WTC11 (cell line): ENCODE results near the gene STPG4.

Source experiments
- ATF6 ChIP-seq: sonication (generic); formaldehyde crosslinking; IDR thresholded peaks from 2 replicates; pipeline ENCODE4 v1.8.1; 2023; ENCODE audit warnings: mild to moderate bottlenecking, missing genetic modification reagents
- CREM ChIP-seq: sonication (generic); formaldehyde crosslinking; IDR thresholded peaks from 2 replicates; pipeline ENCODE4 v1.8.1; 2022; ENCODE audit warnings: mild to moderate bottlenecking, missing genetic modification reagents, moderate library complexity
- CTCF ChIP-seq: fragments of 200-600 bp; IDR thresholded peaks from 2 replicates; pipeline ENCODE4 v1.8.0; 2022; ENCODE audit warnings: antibody characterized with exemption
- E2F5 ChIP-seq: sonication (generic); formaldehyde crosslinking; IDR thresholded peaks from 2 replicates; pipeline ENCODE4 v1.8.1; 2022; ENCODE audit warnings: mild to moderate bottlenecking, moderate library complexity, missing genetic modification reagents
- ETV6 ChIP-seq: sonication (generic); formaldehyde crosslinking; IDR thresholded peaks from 2 replicates; pipeline ENCODE4 v1.8.1; 2022; ENCODE audit warnings: mild to moderate bottlenecking, missing genetic modification reagents
- FOXK1 ChIP-seq: sonication (generic); formaldehyde crosslinking; IDR thresholded peaks from 2 replicates; pipeline ENCODE4 v1.8.0; 2022; ENCODE audit warnings: mild to moderate bottlenecking, moderate library complexity, missing genetic modification reagents
- IRF1 ChIP-seq: sonication (generic); formaldehyde crosslinking; IDR thresholded peaks from 2 replicates; pipeline ENCODE4 v1.8.0; 2023; ENCODE audit warnings: missing genetic modification reagents
- NR2C2 ChIP-seq: sonication (generic); formaldehyde crosslinking; IDR thresholded peaks from 2 replicates; pipeline ENCODE4 v1.8.0; 2022; ENCODE audit warnings: mild to moderate bottlenecking, missing genetic modification reagents
- TEAD4 ChIP-seq: sonication (generic); formaldehyde crosslinking; IDR thresholded peaks from 2 replicates; pipeline ENCODE4 v1.8.0; 2022; ENCODE audit warnings: mild to moderate bottlenecking, missing genetic modification reagents
- USF1 ChIP-seq: sonication (generic); formaldehyde crosslinking; IDR thresholded peaks from 2 replicates; pipeline ENCODE4 v1.8.0; 2022; ENCODE audit warnings: mild to moderate bottlenecking, missing genetic modification reagents

GRCh38 chr2:47080888-47081301 is 74.2 kb downstream of the STPG4 start:
- TF ChIP-seq CTCF (no peak), IRF1 (no peak), ETV6 (CRISPR knock-in tag) (no peak), E2F5 (CRISPR knock-in tag) (no peak), TEAD4 (CRISPR knock-in tag) (no peak), USF1 (no peak), ATF6 (CRISPR knock-in tag) (no peak), CREM (CRISPR knock-in tag) (no peak), NR2C2 (CRISPR knock-in tag) (no peak), FOXK1 (CRISPR knock-in tag) (no peak)
